ENCODE results near the gene FRMD4B.
A peak's percentile ranks its signal among the peaks of the same experiment; 100 is the strongest.
"Not testable (repeated sequence)": the region's sequence is repeated elsewhere in the genome, so short reads cannot be mapped to it uniquely, and the experiment has no call there.

FRMD4B gene

GRCh38 chr3:69360690-69361089, 25.2 kb downstream of the FRMD4B start:
- no peak for DNase-seq (ENCODE audit: low spot score)

GRCh38 chr3:69359916-69360315, 26.0 kb downstream of the FRMD4B start:
- no peak for DNase-seq (ENCODE audit: low spot score)

GRCh38 chr3:69359339-69359893, 26.5 kb downstream of the FRMD4B start:
- DNase-seq (ENCODE audit: low spot score), result no peak

- DNase-seq (ENCODE audit: low spot score), result no peak
Measured at GRCh38 chr3:69357196-69357595, 28.7 kb downstream of the FRMD4B start.

- DNase-seq (ENCODE audit: low spot score), result no peak
Measured at GRCh38 chr3:69354948-69355347, 30.9 kb downstream of the FRMD4B start.

- DNase-seq (ENCODE audit: low spot score), result no peak
Measured at GRCh38 chr3:69353503-69353902, 32.4 kb downstream of the FRMD4B start.

GRCh38 chr3:69353088-69353478, 32.8 kb downstream of the FRMD4B start:
- no peak for DNase-seq (ENCODE audit: low spot score)

GRCh38 chr3:69352305-69353087, 33.4 kb downstream of the FRMD4B start:
- no peak for DNase-seq (ENCODE audit: low spot score)

- no peak for DNase-seq (ENCODE audit: low spot score)
Measured at GRCh38 chr3:69343875-69344274, 42.0 kb downstream of the FRMD4B start.

GRCh38 chr3:69342074-69342473, 43.8 kb downstream of the FRMD4B start:
- no peak for DNase-seq (ENCODE audit: low spot score)

GRCh38 chr3:69339760-69340159, 46.1 kb downstream of the FRMD4B start:
- DNase-seq (ENCODE audit: low spot score), result no peak

- no peak for DNase-seq (ENCODE audit: low spot score)
Measured at GRCh38 chr3:69338911-69339310, 47.0 kb downstream of the FRMD4B start.

- DNase-seq (ENCODE audit: low spot score), result no peak
Measured at GRCh38 chr3:69332934-69333333, 53.0 kb downstream of the FRMD4B start.

- DNase-seq (ENCODE audit: low spot score), result no peak
Measured at GRCh38 chr3:69330891-69331400, 54.9 kb downstream of the FRMD4B start.

GRCh38 chr3:69329892-69330291, 56.0 kb downstream of the FRMD4B start:
- no peak for DNase-seq (ENCODE audit: low spot score)

GRCh38 chr3:69328963-69329302, 57.0 kb downstream of the FRMD4B start:
- DNase-seq (ENCODE audit: low spot score), result no peak

- no peak for DNase-seq (ENCODE audit: low spot score)
Measured at GRCh38 chr3:69328103-69328962, 57.6 kb downstream of the FRMD4B start.

GRCh38 chr3:69326855-69327300, 59.0 kb downstream of the FRMD4B start:
- DNase-seq (ENCODE audit: low spot score), result peak; percentile 27

GRCh38 chr3:69325151-69325550, 60.7 kb downstream of the FRMD4B start:
- no peak for DNase-seq (ENCODE audit: low spot score)

GRCh38 chr3:69324362-69325025, 61.4 kb downstream of the FRMD4B start:
- no peak for DNase-seq (ENCODE audit: low spot score)

- no peak for DNase-seq (ENCODE audit: low spot score)
Measured at GRCh38 chr3:69323941-69324340, 61.9 kb downstream of the FRMD4B start.

- DNase-seq (ENCODE audit: low spot score), result not testable (repeated sequence)
Measured at GRCh38 chr3:69322512-69322911, 63.4 kb downstream of the FRMD4B start.
